ENCODE results near the gene SNAI3. TPM values are rescaled to one million over a fixed set of nuclear protein-coding genes. Genes with fewer than 3 reads are reported as not detected.
A peak's percentile ranks its signal among the peaks of the same experiment; 100 is the strongest.
"Not testable (repeated sequence)": the region's sequence is repeated elsewhere in the genome, so short reads cannot be mapped to it uniquely, and the experiment has no call there.

Gene SNAI3
- polyA plus RNA-seq, 3 donors, result 0.87 to 1.4 (median 1.2) TPM

- no peak for DNase-seq
Measured at GRCh38 chr16:88671806-88672205, 14.5 kb downstream of the SNAI3 start.

GRCh38 chr16:88669980-88670379, 16.3 kb downstream of the SNAI3 start:
- DNase-seq, result no peak

DNA sequence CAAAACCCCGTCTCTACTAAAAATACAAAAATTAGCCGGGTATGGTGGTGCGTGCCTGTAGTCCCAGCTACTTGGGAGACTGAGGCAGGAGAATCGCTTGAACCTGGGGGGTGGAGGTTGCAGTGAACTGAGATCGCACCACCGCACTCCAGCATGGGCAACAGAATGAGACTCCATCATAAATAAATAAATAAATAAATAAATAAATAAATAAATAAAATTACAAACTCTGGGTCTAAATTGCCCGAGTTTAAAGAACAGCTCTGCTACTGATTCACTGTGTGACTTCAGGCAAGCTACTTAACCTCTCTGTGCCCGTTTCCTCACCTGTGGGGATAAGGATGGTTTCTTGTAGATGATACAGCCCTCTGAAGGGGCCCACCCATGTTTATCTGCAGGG, 16.8 kb downstream of the SNAI3 start:
- not testable (repeated sequence) for DNase-seq

GRCh38 chr16:88667461-88667860, 18.8 kb downstream of the SNAI3 start:
- no peak for DNase-seq

GRCh38 chr16:88665570-88665969, 20.7 kb downstream of the SNAI3 start:
- no peak for DNase-seq

GRCh38 chr16:88665148-88665547, 21.2 kb downstream of the SNAI3 start:
- DNase-seq, result no peak

DNA sequence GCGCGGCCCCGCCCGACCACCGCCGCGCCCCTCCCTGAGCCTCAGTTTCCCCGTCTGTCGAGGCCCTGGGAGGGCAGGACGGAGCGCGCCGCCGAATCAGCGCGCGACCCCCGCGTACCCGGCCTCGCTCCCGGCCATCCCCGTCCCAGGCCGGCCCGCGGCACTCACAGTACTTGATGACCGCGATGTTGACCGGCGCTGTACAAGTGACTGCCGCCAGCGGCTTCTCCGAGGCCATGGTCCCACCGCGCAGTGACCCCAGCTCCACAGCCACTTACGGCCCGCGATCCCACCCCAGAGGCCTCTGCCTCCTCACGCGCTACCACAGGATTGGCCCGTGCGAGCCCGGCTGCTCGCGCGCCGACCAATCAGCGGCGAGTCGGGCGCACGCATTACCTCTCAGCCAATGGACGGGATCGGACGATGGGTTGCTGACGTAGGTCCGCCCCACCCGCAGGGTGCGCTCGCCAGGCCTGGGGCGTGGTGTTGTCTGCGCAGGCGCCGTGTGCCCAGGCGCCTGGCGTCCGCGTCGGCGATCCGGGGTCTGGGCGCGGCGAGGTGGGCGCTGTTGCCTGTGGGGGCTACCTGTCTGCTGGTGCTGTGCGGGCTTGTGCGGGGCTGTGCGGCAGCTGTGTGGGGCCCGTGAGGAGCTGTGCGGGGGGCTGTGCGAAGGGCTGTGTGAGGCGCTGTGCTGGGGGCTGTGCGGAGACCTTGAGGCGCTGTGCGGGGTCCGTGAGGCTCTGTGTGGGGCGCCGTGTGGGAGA, 23.3 kb downstream of the SNAI3 start, which contains the start of gene MVD:
Gene MVD, minus strand, starts transcription at position 249 of the 764 bp plus-strand sequence. Its CDS starts 11 bp downstream, at position 238.
- DNase-seq, result peak; percentile 97

- DNase-seq, result no peak
Measured at GRCh38 chr16:88662222-88662842, 24.0 kb downstream of the SNAI3 start.

DNA sequence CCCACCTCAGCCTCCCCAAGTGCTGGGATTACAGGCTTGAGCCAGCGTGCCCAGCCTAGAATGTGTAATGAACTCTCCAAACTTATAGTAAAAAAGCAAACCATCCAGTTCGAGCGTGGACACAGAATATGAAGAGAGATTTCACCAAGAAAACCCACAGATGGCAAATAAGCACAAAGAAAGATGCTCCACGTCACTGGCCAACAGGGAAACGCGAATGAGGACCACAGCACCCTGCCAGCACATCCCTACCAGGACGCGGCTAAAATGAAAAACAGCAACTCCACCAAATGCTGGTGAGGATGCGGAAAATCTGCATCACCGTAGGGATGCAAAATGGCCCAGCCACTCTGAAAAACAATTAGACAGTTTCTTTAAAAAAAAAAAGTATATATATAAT, 24.8 kb downstream of the SNAI3 start:
- no peak for DNase-seq

GRCh38 chr16:88659160-88659559, 27.1 kb downstream of the SNAI3 start:
- no peak for DNase-seq

GRCh38 chr16:88658714-88659113, 27.6 kb downstream of the SNAI3 start:
- DNase-seq, result no peak

- no peak for DNase-seq
Measured at GRCh38 chr16:88657371-88657770, 28.9 kb downstream of the SNAI3 start.

DNA sequence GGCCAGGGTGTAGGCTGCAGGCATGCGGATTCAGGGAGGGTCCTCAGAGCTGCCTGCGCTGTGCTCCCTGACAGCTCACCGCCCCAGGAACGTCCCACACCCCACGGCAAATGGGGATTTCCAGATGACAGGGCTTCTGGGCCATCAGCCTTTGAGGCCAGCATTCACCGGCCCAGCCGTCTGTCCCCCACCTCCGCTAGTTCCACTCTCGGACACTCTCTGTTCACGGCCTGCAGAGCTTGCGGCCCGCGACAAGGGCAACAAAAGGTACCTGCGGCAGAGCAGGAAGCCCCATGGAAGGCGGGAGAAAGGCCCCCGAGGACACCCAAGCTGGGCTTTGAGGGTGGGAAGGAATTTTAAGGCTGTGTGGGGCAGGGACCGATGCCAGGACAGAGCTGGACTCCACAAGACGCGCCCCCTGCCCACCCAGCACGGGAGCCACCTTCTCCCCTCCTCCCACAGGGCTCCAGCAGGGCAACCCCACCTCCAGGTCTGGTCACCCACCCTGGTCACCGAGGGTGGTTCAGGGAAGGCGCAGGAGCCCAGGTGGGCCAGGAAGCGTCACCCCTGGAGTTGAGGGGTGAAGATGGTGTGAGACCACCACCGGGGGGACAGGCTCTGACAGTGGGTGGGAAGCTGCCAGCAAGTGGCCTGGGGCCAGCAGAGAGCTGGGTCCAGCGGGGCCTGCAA, 29.9 kb downstream of the SNAI3 start:
- DNase-seq, result no peak

DNA sequence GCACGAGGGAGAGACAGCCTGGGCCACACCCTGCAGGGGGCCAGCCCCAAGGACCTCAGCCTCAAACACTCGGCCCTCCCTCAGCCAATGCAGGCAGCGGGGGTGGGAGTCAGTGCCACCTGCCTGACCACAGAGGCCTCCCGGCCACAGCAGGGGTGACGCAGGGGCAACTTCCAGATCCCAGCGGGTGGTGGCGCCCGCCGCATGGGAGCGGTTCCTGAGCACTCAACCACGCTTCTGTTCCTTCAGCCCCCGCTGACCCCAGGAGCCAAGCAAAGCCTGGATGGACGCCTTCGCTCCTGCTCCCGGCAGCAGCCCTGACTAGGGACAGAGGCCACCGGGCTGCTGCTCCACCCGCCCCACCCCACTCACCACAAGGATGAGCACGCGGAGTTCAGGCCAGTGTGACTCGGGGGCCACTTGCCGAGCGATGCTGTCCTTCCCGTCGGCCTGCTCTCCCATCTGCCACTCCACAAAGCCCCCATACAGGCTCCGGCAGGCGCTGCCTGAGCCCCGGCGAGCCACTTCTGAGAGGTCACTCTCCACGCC, 30.5 kb downstream of the SNAI3 start:
- no peak for DNase-seq

DNA sequence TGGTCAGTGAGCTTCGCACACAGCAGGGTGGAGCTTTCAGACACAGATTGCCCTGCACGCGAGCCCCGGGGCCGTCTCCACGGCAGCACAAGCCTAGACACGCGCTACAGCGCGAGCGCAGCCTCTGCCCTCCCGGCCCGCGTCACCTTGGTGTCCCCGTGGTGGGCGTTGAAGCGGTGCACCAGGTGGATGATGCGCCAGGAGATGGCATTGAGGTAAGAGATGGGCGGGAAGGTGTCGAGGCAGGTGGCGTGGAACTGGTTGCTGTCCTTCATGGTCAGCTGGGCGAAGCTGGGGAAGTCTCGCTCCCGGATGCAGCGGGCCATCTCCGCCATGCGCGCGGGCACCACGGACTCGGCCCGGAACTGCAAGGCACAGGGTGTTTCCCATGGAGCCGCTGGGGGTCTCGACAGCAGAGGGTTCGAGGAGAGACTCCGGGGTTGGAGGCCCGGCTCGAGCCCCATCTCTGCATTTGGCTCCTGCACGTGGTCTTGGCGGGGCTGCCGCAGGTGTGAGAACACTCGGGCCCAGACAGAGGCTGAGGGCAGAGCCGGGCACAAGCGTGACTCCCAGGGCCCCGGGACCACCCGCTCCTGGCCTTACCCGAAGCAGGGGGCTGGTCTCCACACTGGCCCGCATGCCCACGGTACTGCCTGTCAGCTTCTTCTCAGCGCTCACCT, 31.1 kb downstream of the SNAI3 start:
- DNase-seq, result no peak

DNA sequence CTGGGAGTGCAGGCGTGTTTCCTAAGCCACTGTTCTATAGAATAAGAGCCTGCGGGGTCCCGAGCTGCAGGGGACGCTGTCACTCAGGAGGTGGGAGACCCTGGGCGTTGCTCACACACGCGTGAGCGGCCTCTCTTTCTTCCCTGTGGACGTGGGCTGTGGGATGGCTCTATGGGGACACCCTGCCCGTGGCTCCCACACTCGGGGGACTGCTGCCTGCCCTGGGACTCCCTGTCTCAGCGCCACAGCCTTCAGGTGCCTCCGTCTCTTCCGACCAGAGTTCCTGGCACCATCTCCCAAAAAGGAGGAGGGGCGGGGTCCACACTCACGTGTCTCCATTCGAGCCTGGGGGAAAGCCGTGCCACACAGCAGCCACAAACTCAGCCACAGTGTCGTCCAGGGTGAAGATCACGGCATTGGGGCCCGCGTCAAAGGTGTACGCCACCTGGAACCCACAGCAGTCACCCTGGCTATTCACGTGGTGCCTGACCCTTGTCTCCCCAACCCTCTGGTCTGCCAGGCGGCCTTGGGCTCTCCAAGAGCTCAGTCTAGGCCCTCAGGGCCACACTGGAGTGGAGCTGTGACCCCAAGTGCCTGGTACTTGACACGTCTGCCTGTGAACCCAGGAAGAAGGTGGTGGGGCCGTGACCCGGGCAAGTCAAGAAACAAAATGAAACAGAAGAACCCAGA, 31.8 kb downstream of the SNAI3 start:
- DNase-seq, result no peak

- no peak for DNase-seq
Measured at GRCh38 chr16:88653596-88654362, 32.5 kb downstream of the SNAI3 start.

- no peak for DNase-seq
Measured at GRCh38 chr16:88653101-88653500, 33.2 kb downstream of the SNAI3 start.

DNA sequence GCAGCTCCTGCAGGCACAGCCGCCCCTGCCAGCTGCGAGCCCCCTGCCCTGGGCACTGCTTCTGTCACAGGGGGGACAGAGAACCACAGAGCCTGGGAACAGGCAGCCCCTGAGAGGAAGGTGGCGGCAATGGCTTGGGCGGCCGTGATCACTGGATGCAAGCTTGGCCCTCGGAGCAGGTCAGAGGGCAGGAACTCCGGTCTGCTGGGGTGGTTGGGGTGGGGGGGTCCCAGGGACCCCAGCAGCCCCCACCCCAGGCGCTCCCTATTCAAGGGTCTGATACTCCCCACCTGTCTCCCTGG, 33.6 kb downstream of the SNAI3 start:
- DNase-seq, result no peak

DNA sequence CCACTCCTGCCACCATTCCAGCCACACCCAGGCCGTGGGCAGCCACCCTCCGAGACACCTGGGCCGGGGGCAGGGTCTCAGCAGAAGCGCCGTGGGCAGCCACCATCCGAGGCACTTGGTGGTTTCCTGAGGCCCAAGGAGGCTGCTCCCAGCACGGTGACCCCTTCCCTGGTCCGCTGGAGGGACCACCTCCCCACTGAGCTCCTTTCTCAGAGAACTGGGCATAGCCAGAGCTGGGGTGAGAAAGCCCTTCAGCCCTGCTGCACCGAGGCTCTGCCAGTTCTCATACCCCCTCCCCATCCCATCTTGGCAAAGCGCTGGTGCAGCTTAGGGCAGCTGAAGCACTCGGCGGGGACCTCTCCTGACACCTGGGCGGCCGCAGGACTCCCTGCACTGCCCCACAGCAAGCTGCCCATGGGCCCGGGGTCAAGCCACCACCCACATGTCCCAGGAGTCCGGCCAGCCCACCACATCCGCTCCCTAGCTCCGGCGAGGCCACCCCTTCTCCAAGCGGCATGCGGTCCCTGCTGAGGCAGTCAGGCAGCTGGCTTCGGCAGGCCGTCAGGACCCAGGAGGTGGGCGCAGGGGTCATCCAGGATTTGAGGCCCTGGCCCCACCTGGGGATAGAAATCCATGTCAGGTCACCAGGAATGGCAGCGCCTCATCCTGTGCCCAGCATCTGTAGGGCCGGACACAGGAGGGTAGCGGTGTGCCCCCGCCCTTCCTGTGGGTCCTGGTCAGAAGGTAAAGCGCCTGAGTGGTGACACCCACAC, 34.1 kb downstream of the SNAI3 start:
- DNase-seq, result no peak

Measured in renal pelvis (tissue), 4 donors.